HL-60 (cell line): ENCODE data around the gene MTMR12.

ENCODE experiments used
- DNase-seq, 2 experiments: peaks; one replicate each; pipeline ENCODE4 v3.0.0-alpha.2; 2010 to 2020; ENCODE audit warnings: low read depth in 1 of 2, low spot score in 1 of 2
- H3K27ac ChIP-seq: fragments of 250-450 bp; sonication (Bioruptor Pico); replicated peaks from 2 replicates; pipeline ENCODE4 v1.5.1; 2020; ENCODE audit warnings: mild to moderate bottlenecking, moderate library complexity
- H3K27me3 ChIP-seq: fragments of 250-450 bp; sonication (Bioruptor Pico); 2 replicates; pipeline ENCODE4 v1.5.1; 2021; ENCODE audit warnings: mild to moderate bottlenecking, moderate library complexity; ENCODE audit not compliant: insufficient read depth, poor library complexity, severe bottlenecking
- H3K4me3 ChIP-seq: replicated peaks from 2 replicates; pipeline ENCODE4 v1.5.1; 2011; ENCODE audit warnings: mild to moderate bottlenecking, control low read depth, low read length; ENCODE audit not compliant: insufficient read depth
- CTCF ChIP-seq: IDR thresholded peaks from one replicate; pipeline ENCODE4 v1.5.1; 2011; ENCODE audit warnings: low read length, control low read depth, inconsistent platforms; ENCODE audit not compliant: insufficient read depth
- GABPA ChIP-seq: IDR thresholded peaks from 2 replicates; pipeline ENCODE4 v1.6.1; 2012; ENCODE audit warnings: low read depth
- POLR2AphosphoS5 ChIP-seq: IDR thresholded peaks from 2 replicates; pipeline ENCODE4 v1.6.1; 2012; ENCODE audit warnings: low read depth
- REST ChIP-seq: IDR thresholded peaks from 2 replicates; pipeline ENCODE4 v1.6.1; 2012; ENCODE audit warnings: low read depth; ENCODE audit not compliant: insufficient replicate concordance
- SPI1 ChIP-seq: IDR thresholded peaks from 2 replicates; pipeline ENCODE4 v1.6.1; 2012; ENCODE audit warnings: low read depth, mild to moderate bottlenecking, borderline replicate concordance

MTMR12 gene

GRCh38 chr5:32279786-32280185, 33.0 kb downstream of the MTMR12 start:
- Histone ChIP-seq H3K27me3 (no peaks in the 10 kb centered on the region), H3K27ac (no peak overlapping the region), H3K4me3 (no peak overlapping the region)
- TF ChIP-seq GABPA = no peak
- TF ChIP-seq SPI1 = no peak
- TF ChIP-seq REST = no peak
- TF ChIP-seq POLR2AphosphoS5 = no peak
- no peak for TF ChIP-seq CTCF
- no peak for DNase-seq

GRCh38 chr5:32279223-32279622, 33.5 kb downstream of the MTMR12 start:
- Histone ChIP-seq H3K4me3 (no peak overlapping the region), H3K27ac (no peak overlapping the region), H3K27me3 (no peaks in the 10 kb centered on the region)
- no peak for DNase-seq
- TF ChIP-seq SPI1 = no peak

- Histone ChIP-seq H3K27me3 (no peaks in the 10 kb centered on the region), H3K27ac (peak overlapping the region; percentile 15; the same call in 1 of the 2 replicates), H3K4me3 (no peak overlapping the region)
- TF ChIP-seq POLR2AphosphoS5 = no peak
- TF ChIP-seq GABPA = no peak
- no peak for TF ChIP-seq CTCF
- no peak for DNase-seq
Observed at GRCh38 chr5:32278406-32278805, 34.3 kb downstream of the MTMR12 start.

- DNase-seq = no peak
- H3K27ac ChIP-seq = peak overlapping the region; percentile 15; the same call in 1 of the 2 replicates
- no peak for TF ChIP-seq POLR2AphosphoS5
- TF ChIP-seq REST = no peak
- TF ChIP-seq CTCF = no peak
- no peak for TF ChIP-seq SPI1
- no peak for TF ChIP-seq GABPA
- no peak overlapping the region for H3K4me3 ChIP-seq
- no peaks in the 10 kb centered on the region for H3K27me3 ChIP-seq
Observed at GRCh38 chr5:32277798-32278197, 34.9 kb downstream of the MTMR12 start.
